Hair follicle dermal papilla cell (primary cell): ENCODE data around the gene DTX2. TPM values are rescaled to one million over a fixed set of nuclear protein-coding genes. Genes with fewer than 3 reads are reported as not detected.

ENCODE experiments used
- small RNA-seq: library from RNA; depleted of rRNA; stranded (forward); fragments of <200 nt; gene quantifications from one replicate; pipeline ENCODE3, GENCODE V24; 2012
- total RNA-seq: library from RNA; depleted of rRNA; stranded (reverse); fragments of >200 nt; gene quantifications from 2 replicates; pipeline ENCODE4 v1.2.3, GENCODE V29; 2012

Gene DTX2
- total RNA-seq: 14.3 and 20.0 TPM in 2 replicates

DNA sequence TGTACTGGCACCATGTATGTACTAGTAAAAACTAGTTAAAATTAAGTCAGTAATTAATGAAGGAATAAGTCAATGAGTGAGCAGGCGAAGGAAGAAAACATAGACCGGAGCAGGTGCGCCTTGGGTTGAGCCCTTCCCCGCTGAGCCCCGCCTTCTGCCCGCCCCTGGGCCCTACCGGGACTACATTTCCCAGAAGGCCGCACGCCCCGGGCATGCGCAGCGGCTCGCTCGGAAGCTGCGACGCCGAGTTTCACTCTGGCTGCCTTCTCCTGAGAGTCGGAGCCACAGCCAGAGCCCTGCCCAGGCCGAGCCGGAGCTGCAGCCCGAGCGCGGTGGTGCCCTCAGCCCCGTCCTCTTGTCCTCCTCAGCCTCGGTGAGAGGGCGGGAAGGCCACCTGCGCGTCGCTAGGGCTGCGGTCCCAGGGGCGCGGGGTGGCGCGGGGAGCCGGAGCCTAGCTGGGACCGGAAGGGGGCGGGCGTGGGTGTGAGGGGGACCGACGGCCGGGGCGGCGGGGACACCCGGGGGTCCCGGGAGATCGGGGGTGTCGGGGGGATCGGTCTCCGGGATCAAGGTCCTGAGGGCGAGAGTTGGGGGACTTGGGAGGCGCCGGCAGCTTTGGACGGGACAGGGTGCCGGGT is at the start of gene DTX2:
DTX2 (plus strand) TSS at position 246 of the 638 bp plus-strand sequence. CDS start 18,801 bp downstream, outside the sequence.

DNA sequence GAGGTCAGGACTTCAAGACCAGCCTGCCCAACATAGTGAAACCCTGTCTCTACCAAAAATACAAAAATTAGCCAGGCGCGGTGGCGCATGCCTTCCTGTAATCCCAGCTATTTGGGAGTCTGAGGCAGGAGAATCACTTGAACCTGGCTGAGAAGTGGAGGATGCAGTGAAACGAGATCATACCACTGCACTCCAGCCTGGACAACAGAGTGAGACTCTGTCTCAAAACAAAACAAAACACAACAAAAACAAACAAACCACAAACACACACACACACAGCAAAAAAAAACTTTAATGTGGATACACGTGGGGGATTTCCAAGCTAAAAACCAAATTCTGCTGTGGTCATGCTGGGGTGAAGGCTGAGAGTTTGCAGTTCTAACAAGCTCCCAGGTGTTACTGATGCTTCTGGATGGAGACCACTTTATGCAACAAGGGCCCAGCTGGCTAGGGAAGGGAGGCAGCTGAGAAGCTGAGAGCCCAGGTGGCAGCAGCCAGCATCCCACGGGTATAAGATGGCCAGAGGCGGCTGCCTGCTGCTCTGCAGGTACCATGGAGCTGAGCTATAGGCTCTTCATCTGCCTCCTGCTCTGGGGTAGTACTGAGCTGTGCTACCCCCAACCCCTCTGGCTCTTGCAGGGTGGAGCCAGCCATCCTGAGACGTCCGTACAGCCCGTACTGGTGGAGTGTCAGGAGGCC is 36.9 kb upstream of the DTX2 start, which contains the start of gene ZP3:
ZP3 (plus strand) TSS at position 538 of the 699 bp plus-strand sequence; CDS start at position 553, 15 bp downstream.

GRCh38 chr7:76509931-76510877 is 48.7 kb downstream of the DTX2 start, which contains the start of gene UPK3B:
Gene UPK3B, plus strand, starts transcription at chr7:76510552. Its CDS starts 101 bp downstream, at chr7:76510653.

DNA sequence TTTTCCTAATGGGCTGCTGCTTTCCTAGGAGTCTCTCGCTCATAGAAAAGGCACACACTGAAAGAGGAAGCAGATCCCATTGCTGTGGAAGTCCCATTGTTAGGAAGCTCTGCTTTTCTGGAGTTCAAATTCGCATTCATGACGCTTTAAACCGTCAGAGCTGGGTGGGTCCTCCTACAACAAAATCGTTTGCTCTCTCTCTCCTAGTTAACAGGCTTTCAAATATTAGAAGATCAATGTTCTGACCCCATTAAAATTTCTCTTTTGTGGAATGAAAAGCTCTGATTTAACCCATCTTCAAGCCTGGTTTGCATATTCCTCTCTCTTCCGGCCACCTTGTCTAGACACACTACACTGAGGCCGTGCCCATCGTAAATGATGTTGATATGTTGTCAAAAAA is 81.7 kb downstream of the DTX2 start, which contains the start of gene SPDYE16:
SPDYE16 (minus strand) TSS at position 101 of the 400 bp plus-strand sequence. CDS start 1,838 bp downstream, outside the sequence.

Small RNAs within 50 kb of the gene (small RNA-seq; reads per million reads assigned to genes)
- gene RF00019: not detected

Other genes starting within 250 kb of the DTX2 start
- 85.5 and 118 TPM in 2 replicates for gene HSPB1, start 159.0 kb upstream of the DTX2 start, total RNA-seq
- 113 and 116 TPM in 2 replicates for gene YWHAG, start 102.7 kb upstream of the DTX2 start, total RNA-seq
- 0.32 and 1.2 TPM in 2 replicates for gene SSC4D, start 52.0 kb upstream of the DTX2 start, total RNA-seq
- 1.6 and 2.3 TPM in 2 replicates for gene ZP3, start 36.8 kb upstream of the DTX2 start, total RNA-seq
- 0.81 TPM in 1 of 2 replicates, not detected in the other for gene UPK3B, start 48.8 kb downstream of the DTX2 start, total RNA-seq
- 0.16 TPM in 1 of 2 replicates, not detected in the other for gene SPDYE16, start 81.6 kb downstream of the DTX2 start, total RNA-seq
- 3.3 and 4.1 TPM in 2 replicates for gene POMZP3, start 165.6 kb downstream of the DTX2 start, total RNA-seq